ENCODE measurements around the gene SERTAD2.

The SERTAD2 gene

DNA sequence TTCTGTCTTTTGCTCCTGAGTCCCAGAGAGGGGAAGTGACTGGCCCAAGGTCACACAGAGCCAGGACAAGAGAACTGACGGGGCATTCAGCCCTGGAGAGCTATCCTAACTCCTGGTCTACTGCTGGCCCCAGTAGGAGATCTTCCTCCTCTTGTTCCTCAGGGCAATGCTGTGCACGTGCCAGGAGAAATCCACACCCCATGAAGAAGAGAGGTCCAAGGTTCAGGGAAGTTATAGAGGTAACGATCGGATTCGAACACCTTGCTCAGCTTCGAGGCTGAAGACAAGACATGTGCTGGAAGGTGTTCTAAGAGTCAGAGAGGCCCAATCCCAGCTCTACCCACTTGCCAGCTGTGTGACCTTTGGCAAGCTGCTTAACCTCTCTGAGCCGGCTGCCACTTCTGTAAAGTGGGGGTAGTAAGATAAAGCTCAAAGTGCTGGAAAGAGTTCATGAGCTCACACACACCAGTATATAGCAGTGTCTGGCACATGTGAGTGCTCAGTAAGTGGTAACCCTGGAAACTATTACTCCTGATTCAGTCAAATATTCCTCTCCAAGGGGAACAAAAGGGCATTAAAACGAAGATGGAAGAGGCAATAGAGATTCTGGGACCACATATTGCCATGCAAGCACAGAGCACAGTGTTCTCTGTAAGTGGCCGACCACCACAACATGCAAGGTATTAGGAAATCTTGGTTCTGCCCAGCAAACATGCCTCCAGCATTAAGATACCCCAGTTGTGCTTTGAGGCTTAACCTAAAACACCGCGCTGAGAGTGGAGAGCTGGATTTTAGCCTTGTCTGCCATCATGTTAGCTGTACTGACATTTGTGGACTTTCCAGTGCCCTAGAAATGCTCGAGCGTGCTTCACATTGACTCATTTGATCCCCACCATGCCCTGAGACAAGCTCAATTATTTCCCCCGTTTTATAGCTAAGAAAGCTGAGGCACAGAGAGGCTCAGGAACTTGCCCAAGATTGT, 25.6 kb downstream of the SERTAD2 start:
- no peak for DNase-seq

DNA sequence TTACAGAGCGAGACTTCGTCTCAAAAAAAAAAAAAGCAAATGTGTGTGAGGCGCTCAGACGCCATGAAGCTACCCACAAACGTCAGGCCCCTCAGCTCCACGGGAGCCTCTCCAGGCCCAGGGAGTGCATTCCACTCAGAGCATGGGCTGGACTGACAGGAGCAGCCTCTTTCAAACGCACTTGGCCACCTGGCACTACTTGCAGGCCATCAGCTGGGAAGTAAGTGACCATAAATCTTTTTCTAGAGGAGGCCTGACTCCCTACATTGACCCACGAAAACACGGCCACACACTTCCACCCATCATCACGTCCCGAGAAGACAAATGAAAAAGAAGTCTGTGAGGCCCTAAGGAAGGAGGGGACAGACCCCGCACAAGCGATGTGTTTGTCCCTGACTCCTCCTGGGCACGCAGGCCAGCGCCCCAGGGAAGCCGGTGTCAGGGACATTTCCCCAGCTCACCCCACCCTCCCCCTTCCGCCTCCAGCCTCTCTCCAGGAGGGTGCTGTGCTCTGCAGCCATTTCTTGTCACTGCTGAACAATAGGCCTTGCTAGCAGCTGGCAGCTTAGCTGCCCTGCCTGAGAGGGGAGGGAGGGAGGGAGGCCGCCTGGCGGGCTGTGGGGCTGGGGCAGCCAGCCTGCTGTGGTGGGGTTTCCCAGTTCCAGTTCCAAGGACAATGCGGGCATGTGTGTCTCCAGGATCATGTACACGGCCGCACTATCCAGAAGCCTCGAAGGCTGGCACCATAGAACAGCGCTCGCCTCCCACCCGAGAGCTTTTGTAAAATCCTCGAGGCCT, 26.6 kb downstream of the SERTAD2 start:
- no peak for DNase-seq

DNA sequence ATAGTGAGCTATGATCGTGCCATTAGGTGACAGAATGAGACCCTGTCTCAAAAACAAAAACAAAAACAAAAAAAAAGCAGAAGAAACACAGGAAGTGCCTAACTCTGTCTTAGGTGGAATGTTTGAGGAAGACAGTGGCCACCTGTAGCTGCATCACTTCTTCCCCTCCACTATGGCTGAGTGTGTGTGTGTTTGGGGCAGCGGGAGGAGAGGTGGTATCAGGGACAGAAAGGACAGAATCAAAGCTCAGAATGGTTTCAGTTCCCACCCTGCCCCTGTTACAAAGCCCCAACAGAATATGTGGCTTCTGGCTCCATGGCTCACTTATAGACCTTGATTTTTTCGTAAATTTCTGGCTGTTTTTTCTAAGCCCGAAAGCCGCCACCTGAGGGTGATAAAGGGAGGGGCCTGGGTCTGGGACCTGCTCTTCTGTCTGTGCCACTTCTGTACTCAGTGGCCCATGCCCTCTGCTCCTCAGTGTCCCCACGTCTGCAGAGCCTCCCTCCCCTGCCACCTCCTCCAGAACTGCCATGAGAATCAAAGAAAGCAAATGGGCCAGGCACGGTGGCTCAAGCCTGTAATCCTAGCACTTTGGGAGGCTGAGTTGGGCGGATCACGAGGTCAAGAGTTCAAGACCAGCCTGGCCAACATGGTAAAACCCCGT, 27.4 kb downstream of the SERTAD2 start:
- no peak for DNase-seq

GRCh38 chr2:64625299-64626145, 28.2 kb downstream of the SERTAD2 start:
- DNase-seq: no peak

- no peak for DNase-seq
Measured at GRCh38 chr2:64624862-64625261, 28.9 kb downstream of the SERTAD2 start.

DNA sequence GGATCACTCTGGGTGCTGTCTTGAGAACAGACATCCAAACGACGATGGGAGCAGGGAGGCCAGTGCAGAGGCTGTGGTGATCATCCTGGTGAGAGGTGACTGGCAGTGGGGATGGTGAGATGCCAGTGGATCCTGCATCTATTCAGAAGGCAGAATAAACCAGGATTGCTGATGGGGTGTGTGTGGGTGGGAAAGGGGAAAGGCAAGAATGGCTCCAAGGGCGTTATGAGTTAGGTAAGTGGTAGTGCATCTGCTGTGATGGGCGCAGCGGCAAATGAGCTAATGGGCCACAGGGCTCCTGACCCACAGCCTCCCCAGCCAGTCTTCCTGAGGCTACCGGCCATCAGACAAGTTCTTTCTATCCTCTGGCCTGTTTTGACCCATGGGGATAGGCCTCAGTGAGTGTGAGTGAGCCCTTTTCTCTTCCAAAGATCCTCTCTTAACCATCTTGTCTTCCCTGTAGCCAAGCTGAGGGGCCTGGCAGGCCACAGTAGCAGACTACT, 29.6 kb downstream of the SERTAD2 start:
- no peak for DNase-seq

DNA sequence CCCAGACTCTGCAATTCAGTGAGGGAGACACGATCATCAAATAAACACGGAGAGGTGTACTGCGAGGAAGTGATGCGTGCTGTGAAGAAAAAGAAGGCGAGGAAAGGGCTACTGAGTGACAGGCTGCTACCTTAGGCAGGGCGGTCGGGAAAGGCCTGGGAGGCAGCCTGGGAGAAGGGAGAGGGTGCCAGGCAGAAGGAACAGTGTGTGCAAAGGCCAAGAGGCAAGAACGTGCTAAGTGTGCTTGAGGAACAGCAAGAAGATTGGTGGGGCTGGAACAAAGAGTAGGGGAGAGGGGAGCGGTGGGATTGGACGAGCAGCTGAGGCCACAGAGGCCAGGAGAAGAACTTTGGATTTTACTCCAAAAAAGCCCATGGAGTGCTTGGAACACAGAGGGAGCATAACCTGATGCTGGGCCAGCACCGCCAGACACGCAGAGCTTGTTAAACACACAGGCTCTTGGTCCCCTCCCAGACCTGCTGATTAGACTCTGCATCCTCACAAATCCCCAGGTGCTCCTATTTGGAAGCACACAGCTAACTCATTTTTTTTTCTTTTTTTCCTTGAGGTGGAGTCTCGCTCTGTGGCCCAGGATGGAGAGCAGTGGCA, 30.4 kb downstream of the SERTAD2 start:
- no peak for DNase-seq

DNA sequence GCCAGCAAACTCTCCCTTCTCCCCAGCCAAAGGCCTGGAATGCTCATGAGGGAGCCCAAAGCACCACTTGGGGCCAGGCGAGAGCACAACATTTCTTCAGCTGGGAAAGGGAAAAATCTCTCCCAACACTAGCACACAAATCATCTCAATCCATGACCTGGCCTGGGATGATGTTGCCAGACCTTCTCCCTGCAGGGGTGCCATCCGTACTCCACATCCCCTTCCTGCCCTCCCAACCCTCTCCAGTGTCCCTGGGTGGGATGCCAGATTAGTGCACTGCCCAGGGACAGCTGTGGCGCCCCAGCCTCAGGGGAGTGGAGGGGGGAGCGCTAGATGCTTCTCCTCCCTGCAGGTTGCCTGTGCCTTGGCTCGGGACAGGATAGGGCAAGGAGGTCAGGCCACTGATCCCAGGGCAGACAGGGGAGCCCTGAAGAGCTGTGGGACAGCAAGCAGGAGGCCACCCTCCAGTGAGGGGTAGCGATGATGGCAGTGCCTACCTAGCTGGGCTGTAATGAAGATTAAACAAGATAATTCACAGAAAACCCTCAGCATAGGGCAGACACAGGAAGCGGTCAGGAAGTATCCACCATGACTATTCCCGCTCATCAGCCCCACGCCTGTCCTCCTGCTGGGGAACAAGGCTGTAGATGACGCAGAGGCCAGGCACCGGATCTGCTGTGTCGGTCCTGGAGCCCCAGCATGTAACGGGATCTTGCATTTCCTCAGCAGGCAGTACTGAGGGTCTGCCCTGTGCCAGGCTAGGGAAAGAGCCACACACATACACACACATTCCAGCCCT, 31.1 kb downstream of the SERTAD2 start:
- no peak for DNase-seq

DNA sequence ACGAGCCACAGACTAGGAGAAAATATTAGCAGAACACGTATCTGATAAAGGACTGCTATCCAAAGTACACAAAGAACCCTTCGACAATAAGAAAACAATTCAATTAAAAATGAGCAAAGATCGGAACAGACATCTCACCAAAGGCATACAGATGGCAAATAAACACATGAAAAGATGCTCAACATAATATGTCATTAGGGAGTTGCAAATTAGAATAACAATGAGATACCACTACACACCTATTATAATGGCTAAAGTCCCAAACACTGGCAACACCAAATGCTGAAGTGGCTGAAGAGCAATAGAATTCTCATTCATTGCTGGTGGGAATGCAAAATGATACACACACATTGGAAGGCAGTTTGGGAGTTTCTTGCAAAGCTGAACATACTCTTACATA, 33.1 kb downstream of the SERTAD2 start:
- DNase-seq: no peak

DNA sequence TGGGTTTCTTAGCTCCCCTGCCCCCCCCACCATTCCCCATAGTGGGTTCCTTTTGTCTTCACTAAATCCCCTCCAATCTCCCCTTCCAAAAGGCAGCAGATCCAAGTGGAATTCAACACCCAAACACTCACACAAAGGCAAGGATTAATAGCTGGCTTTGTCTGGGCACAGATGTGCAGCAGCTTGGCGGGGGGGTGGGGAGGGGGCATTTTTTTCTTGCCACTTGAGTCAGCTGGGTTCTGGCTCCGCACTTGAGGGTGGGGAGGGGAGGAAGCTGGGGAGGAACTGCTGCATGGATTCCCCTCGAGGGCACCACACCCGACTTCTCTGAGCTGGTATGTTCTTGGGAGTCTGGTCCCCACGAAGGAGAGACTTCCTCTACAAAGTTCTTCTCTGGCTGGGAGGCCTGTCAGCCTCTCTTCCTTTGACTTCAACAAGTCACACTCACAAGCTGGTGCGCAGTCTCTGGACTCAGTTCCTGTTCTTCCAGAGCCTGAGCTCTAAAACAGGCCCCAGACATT, 36.0 kb downstream of the SERTAD2 start:
- no peak for DNase-seq

DNA sequence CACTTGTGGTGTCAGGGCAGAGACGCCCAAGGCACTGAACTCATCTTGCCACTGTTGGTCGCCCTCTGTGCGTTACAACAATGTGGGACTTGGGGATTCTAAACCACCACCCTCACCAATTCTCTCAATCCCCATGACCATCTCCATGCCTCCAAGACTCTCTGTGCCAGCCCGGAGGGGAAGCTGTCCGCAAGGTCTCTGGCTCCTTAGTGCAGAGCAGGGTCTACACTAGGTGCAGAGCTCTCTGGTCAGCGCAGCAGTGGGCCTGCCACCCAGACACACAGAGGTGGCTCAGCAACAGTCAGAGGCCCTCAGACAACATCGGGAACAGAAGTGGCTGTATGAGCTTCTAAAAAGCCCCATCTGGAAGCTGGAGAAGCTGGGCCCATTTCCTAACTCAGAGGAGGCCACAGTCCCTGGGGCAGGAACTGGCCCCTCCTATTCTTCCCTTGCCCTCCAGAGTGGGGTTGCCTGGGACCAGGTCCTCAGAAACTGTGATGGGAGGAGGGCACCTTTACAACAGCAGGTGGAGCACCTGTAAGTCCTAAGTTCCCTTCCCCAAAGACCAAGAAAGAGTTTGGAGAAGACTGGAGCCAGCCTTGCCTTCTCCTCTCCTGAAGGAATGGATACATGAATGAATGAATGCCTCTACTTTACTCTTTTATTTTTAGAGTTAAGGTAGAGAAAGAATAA, 37.7 kb downstream of the SERTAD2 start:
- no peak for DNase-seq

- DNase-seq: no peak
Measured at GRCh38 chr2:64615192-64615763, 38.4 kb downstream of the SERTAD2 start.

DNA sequence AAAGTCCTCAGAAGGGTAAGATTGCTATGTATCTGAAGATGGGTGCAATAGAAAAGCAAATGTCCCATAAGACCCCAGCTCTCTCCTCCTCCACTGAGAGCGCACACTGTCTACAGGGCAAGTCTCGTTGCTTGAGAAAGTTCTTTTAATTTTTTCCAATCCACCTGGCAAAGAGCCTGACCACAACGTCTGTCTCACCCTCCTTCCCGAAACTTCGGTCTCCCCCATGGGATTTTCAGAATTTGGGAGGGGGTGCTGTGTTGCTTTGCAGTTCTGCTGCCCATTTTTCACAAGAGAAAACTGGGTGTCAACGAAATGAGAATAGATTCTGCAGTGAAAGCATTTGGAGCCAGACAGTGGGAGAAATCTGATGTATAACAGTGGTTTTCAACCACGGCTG, 40.4 kb downstream of the SERTAD2 start:
- no peak for DNase-seq

- no peak for DNase-seq
Measured at GRCh38 chr2:64612575-64613195, 41.0 kb downstream of the SERTAD2 start.

- no peak for DNase-seq
Measured at GRCh38 chr2:64610316-64610855, 43.3 kb downstream of the SERTAD2 start.

GRCh38 chr2:64609942-64610281, 43.8 kb downstream of the SERTAD2 start:
- no peak for DNase-seq

DNA sequence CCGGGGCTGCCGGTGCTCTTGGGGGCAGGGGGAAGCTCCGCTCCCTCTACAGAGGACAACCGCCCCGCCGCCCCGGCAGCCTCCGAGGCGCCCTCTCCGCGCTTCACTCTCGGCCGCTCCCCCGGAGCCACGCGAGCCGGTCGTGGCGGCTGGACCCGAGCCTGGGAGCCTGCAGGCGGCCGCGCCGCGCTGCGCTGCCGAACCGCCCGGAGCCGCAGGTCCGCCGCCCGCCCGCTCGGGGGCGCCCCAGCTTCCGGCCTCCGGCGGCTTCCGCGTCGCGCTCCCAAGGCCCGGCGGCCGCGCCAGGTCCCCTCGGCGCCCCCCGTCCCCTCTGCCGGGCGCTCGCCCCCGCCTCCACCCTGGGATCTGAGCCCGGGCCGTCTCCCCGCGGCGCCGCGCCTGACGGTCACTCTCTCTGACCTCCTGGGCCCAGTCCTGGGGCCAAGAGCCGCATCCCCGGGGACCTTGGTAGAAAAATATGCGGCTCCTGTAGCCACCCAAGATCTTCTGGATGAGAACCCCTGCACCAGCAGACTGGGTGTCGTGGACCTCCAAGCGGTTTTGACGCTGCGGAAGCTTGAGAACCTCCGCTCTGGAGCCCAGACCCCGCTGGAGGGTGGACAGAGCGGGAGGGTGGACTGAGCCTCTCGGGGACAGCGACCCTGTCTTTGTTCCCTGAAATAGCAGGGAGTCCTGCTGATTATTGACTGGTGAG, 44.3 kb downstream of the SERTAD2 start:
- peak; percentile 46 for DNase-seq

GRCh38 chr2:64608867-64609226, 44.9 kb downstream of the SERTAD2 start:
- DNase-seq: no peak
